ENCODE results near the gene TEAD4.

TEAD4 gene

GRCh38 chr12:3047961-3048360 lies 88.8 kb downstream of the TEAD4 start:
- no peak for TF ChIP-seq CTCF (IDR thresholded peaks at IDR 0.05)
- peak overlapping the region; percentile 60 for H3K27ac Mint-ChIP-seq
- DNase-seq: peak; percentile 32
- peak overlapping the region; percentile 44 for H3K4me3 Mint-ChIP-seq
- H3K27me3 Mint-ChIP-seq (ENCODE audit: low read depth, poor library complexity): peaks cover 11% of the 10 kb centered on the region
- peaks cover 27% of the 10 kb centered on the region for H3K4me1 Mint-ChIP-seq
- H3K9me3 Mint-ChIP-seq: no peaks in the 10 kb centered on the region
- no peaks in the 10 kb centered on the region for H3K36me3 Mint-ChIP-seq (ENCODE audit: low read depth)

GRCh38 chr12:3048540-3048939 lies 89.3 kb downstream of the TEAD4 start:
- no peak for TF ChIP-seq CTCF (IDR thresholded peaks at IDR 0.05)
- Mint-ChIP-seq H3K9me3 (no peaks in the 10 kb centered on the region), H3K4me3 (no peak overlapping the region), H3K4me1 (peaks cover 27% of the 10 kb centered on the region), H3K36me3 (ENCODE audit: low read depth) (no peaks in the 10 kb centered on the region), H3K27ac (no peak overlapping the region), H3K27me3 (ENCODE audit: low read depth, poor library complexity) (peaks cover 11% of the 10 kb centered on the region)
- no peak for DNase-seq

- no peak for DNase-seq
- TF ChIP-seq CTCF (IDR thresholded peaks at IDR 0.05): no peak
- H3K9me3 Mint-ChIP-seq: no peaks in the 10 kb centered on the region
- H3K4me3 Mint-ChIP-seq: no peak overlapping the region
- H3K27me3 Mint-ChIP-seq (ENCODE audit: low read depth, poor library complexity): peaks cover 11% of the 10 kb centered on the region
- no peak overlapping the region for H3K27ac Mint-ChIP-seq
- H3K36me3 Mint-ChIP-seq (ENCODE audit: low read depth): no peaks in the 10 kb centered on the region
- peaks cover 27% of the 10 kb centered on the region for H3K4me1 Mint-ChIP-seq
Observed at GRCh38 chr12:3049176-3049575, 90.0 kb downstream of the TEAD4 start.

GRCh38 chr12:3049611-3050249 lies 90.5 kb downstream of the TEAD4 start:
- Mint-ChIP-seq H3K4me1 (peaks cover 30% of the 10 kb centered on the region), H3K4me3 (no peak overlapping the region), H3K27me3 (ENCODE audit: low read depth, poor library complexity) (peaks cover 14% of the 10 kb centered on the region), H3K9me3 (no peaks in the 10 kb centered on the region), H3K27ac (no peak overlapping the region), H3K36me3 (ENCODE audit: low read depth) (no peaks in the 10 kb centered on the region)
- TF ChIP-seq CTCF (IDR thresholded peaks at IDR 0.05): no peak
- DNase-seq: no peak

- Mint-ChIP-seq H3K27me3 (ENCODE audit: low read depth, poor library complexity) (peaks cover 14% of the 10 kb centered on the region), H3K4me1 (peaks cover 28% of the 10 kb centered on the region), H3K36me3 (ENCODE audit: low read depth) (no peaks in the 10 kb centered on the region), H3K9me3 (peaks cover under 1% of the 10 kb centered on the region), H3K27ac (peak overlapping the region; percentile 46), H3K4me3 (no peak overlapping the region)
- no peak for DNase-seq
- TF ChIP-seq CTCF (IDR thresholded peaks at IDR 0.05): no peak
Observed at GRCh38 chr12:3054374-3054773, 95.2 kb downstream of the TEAD4 start.

GRCh38 chr12:3055026-3055703 lies 96.0 kb downstream of the TEAD4 start:
- no peak for DNase-seq
- H3K9me3 Mint-ChIP-seq: peaks cover 7% of the 10 kb centered on the region
- no peak overlapping the region for H3K4me3 Mint-ChIP-seq
- no peak for TF ChIP-seq CTCF (IDR thresholded peaks at IDR 0.05)
- H3K36me3 Mint-ChIP-seq (ENCODE audit: low read depth): no peaks in the 10 kb centered on the region
- peaks cover 17% of the 10 kb centered on the region for H3K27me3 Mint-ChIP-seq (ENCODE audit: low read depth, poor library complexity)
- H3K4me1 Mint-ChIP-seq: peaks cover 20% of the 10 kb centered on the region
- no peak overlapping the region for H3K27ac Mint-ChIP-seq

All from nephron progenitor cell (in vitro differentiated cells).